Endothelial cell of umbilical vein (primary cell): ENCODE data around the gene PCDHB13. TPM values are rescaled to one million over a fixed set of nuclear protein-coding genes. Genes with fewer than 3 reads are reported as not detected.

ENCODE experiments used
- BruUV-seq: library from RNA; stranded (reverse); fragments of 400-500 nt; replicated peaks from 2 replicates; lab custom pipeline; 2021; lab: Mats Ljungman, UMichigan
- CTCF ChIA-PET: fragments of 300-600, 350-600 bp; sonication (Branson Sonifier 250); formaldehyde crosslinking; loops from one replicate; lab custom pipeline; 2021; ENCODE audit warnings: antibody characterized with exemption, inconsistent platforms; lab: Charles Lee
- POLR2A ChIA-PET: fragments of 300-600, 350-600 bp; sonication (Branson Sonifier 250); formaldehyde crosslinking; loops from one replicate; lab custom pipeline; 2021; ENCODE audit warnings: antibody characterized with exemption, inconsistent platforms; lab: Charles Lee
- DNase-seq: peaks from one replicate; pipeline ENCODE4 v3.0.0-alpha.2; 2011; ENCODE audit warnings: low read depth, low spot score
- FAIRE-seq: peaks from 2 replicates; lab custom pipeline; 2011; peaks lifted over from hg19 to GRCh38; lab: Jason Lieb, UNC
- H2AFZ ChIP-seq: 2 replicates; pipeline ENCODE4 v1.6.0; 2012; ENCODE audit warnings: low read depth, low read length, control low read depth, inconsistent platforms
- H3K27ac ChIP-seq: 2 replicates; pipeline ENCODE4 v1.5.1; 2011; ENCODE audit warnings: low read depth, mild to moderate bottlenecking, control low read depth, low read length, moderate library complexity; ENCODE audit not compliant: insufficient read depth
- H3K27me3 ChIP-seq, 2 experiments: 2 replicates each; pipeline versions ENCODE4 v1.6.0 to v1.6.1; 2011; ENCODE audit warnings: low read length in 2 of 2, mixed read lengths in 1 of 2; ENCODE audit not compliant: control insufficient read depth in 2 of 2, insufficient read depth in 2 of 2
- H3K36me3 ChIP-seq, 2 experiments: 2 replicates in 1 of 2; 3 replicates in 1 of 2; pipeline ENCODE4 v1.5.1; 2011; ENCODE audit warnings: low read length in 2 of 2, mild to moderate bottlenecking in 1 of 2, moderate library complexity in 1 of 2; ENCODE audit not compliant: control insufficient read depth in 2 of 2, insufficient read depth in 2 of 2; ENCODE audit errors: extremely low read depth in 1 of 2
- H3K4me1 ChIP-seq: 3 replicates; pipeline ENCODE4 v1.5.1; 2011; ENCODE audit warnings: mild to moderate bottlenecking, low read length; ENCODE audit not compliant: control insufficient read depth, insufficient read depth; ENCODE audit errors: extremely low read depth
- H3K4me2 ChIP-seq: 2 replicates; pipeline ENCODE4 v1.6.1; 2011; ENCODE audit warnings: low read length, control low read depth, mixed read lengths; ENCODE audit not compliant: insufficient read depth
- H3K4me3 ChIP-seq, 3 experiments: fragments of 200-600 bp in 1 of 3; sonication (generic), shearing (Covaris generic) in 1 of 3; replicated peaks in 1 of 3; 2 replicates each; pipeline ENCODE4 v1.5.1; 2011 to 2016; ENCODE audit warnings: control low read depth in 3 of 3, low read length in 3 of 3, mild to moderate bottlenecking in 2 of 3, inconsistent platforms in 1 of 3, low read depth in 1 of 3, moderate library complexity in 1 of 3; ENCODE audit not compliant: insufficient read depth in 1 of 3
- H3K79me2 ChIP-seq: 2 replicates; pipeline ENCODE4 v1.6.0; 2012; ENCODE audit warnings: low read length, inconsistent platforms; ENCODE audit not compliant: control insufficient read depth, insufficient read depth
- H3K9ac ChIP-seq: replicated peaks from 2 replicates; pipeline ENCODE3; 2011; ENCODE audit warnings: low read length, control low read depth; ENCODE audit not compliant: insufficient read depth; ENCODE audit errors: extremely low read depth
- H3K9me1 ChIP-seq: replicated peaks from 3 replicates; pipeline ENCODE4 v1.6.0; 2011; ENCODE audit warnings: mild to moderate bottlenecking, low read length; ENCODE audit not compliant: control insufficient read depth, insufficient read depth; ENCODE audit errors: extremely low read depth
- H3K9me3 ChIP-seq: replicated peaks from 2 replicates; pipeline ENCODE4 v1.5.1; 2012; ENCODE audit warnings: low read length, inconsistent platforms; ENCODE audit not compliant: control insufficient read depth, insufficient read depth
- H4K20me1 ChIP-seq: replicated peaks from 2 replicates; pipeline ENCODE3; 2011; ENCODE audit warnings: mild to moderate bottlenecking, low read length; ENCODE audit not compliant: control insufficient read depth, insufficient read depth; ENCODE audit errors: extremely low read depth
- JUN ChIP-seq: IDR thresholded peaks from 2 replicates; pipeline ENCODE4 v1.6.1; 2011; ENCODE audit warnings: borderline replicate concordance, low read depth; ENCODE audit not compliant: insufficient read length, insufficient read depth
- POLR2A ChIP-seq: IDR thresholded peaks from 2 replicates; pipeline ENCODE4 v1.6.1; 2012; ENCODE audit warnings: low read depth, mild to moderate bottlenecking, control low read depth, low read length
- POLR2AphosphoS5 ChIP-seq: IDR thresholded peaks from 2 replicates; pipeline ENCODE4 v1.6.1; 2012; ENCODE audit warnings: low read depth, mild to moderate bottlenecking, control low read depth, low read length, moderate library complexity; ENCODE audit not compliant: insufficient read depth
- dilution Hi-C: fragments of 300-500 bp; cut with MboI; formaldehyde crosslinking; loops from one replicate; pipeline ENCODE4 v1.15.0; 2019; ENCODE audit warnings: low sequenced_read_pairs; ENCODE audit not compliant: extremely low pct_ligation_motif_present
- intact Hi-C: fragments of 100-400 bp; cut with micrococcal nuclease; formaldehyde crosslinking; loops from one replicate; pipeline ENCODE4 v1.10.0; 2022
- polyA plus RNA-seq, 4 experiments: library from polyadenylated mRNA; depleted of rRNA in 3 of 4; stranded (reverse) in 3 of 4; unstranded in 1 of 4; fragments of >200 nt; gene quantifications; 2 replicates each; pipeline versions ENCODE4 v1.2.1 to v1.2.3, GENCODE V29; 2011 to 2012; ENCODE audit warnings: missing spikeins in 1 of 4
- total RNA-seq: library from RNA; stranded (reverse); gene quantifications from 2 replicates; pipeline ENCODE4 v1.2.3, GENCODE V29; 2021
- TF ChIP-seq, protein P1 (sequence below): IDR thresholded peaks from 2 replicates; pipeline ENCODE4 v1.6.1; 2011; ENCODE audit not compliant: insufficient read depth, insufficient read length

The PCDHB13 gene
- total and polyA plus RNA-seq, 2 donors (not counting 3 experiments of a cell fraction or from before 2014, with no cell fraction given) = 0.57 to 0.77 TPM

DNA sequence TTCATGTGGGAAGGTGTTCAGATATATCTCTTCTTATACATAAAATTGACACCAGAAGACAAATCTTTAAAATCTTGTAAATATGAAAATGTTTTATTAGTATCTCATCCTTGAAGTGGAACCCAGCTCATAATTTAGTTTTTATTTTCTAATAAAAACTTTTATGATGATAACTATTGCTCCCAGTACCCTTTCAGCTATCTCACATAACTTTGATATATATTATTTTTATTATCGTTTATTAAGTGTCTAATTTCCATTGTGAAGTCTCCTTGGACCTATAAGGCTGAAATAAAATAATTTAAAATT is 47.5 kb downstream of the PCDHB13 start:
- H3K27me3 ChIP-seq = no peaks in the 10 kb centered on the region
- H3K9ac ChIP-seq = no peak overlapping the region
- POLR2A ChIA-PET = no interaction called here
- H3K9me1 ChIP-seq = no peaks in the 10 kb centered on the region
- no peak overlapping the region for H2AFZ ChIP-seq
- no peaks in the 10 kb centered on the region for H4K20me1 ChIP-seq
- H3K9me3 ChIP-seq = peaks cover 6% of the 10 kb centered on the region
- H3K4me3 ChIP-seq = no peak overlapping the region
- no peaks in the 10 kb centered on the region for H3K4me1 ChIP-seq
- BruUV-seq = no TSS peak
- CTCF ChIA-PET = no interaction called here
- no peaks in the 10 kb centered on the region for H3K79me2 ChIP-seq
- FAIRE-seq (no peak), DNase-seq (no peak)
- no peak overlapping the region for H3K27ac ChIP-seq
- dilution Hi-C loops = no loop called here
- H3K4me2 ChIP-seq = no peak overlapping the region
- TF ChIP-seq, protein P1, sequence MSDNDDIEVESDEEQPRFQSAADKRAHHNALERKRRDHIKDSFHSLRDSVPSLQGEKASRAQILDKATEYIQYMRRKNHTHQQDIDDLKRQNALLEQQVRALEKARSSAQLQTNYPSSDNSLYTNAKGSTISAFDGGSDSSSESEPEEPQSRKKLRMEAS = no peak
- TF ChIP-seq JUN (no peak), POLR2A (no peak), POLR2AphosphoS5 (no peak)
- intact Hi-C loops = no loop called here
- H3K36me3 ChIP-seq = no peaks in the 10 kb centered on the region

Other genes starting within 250 kb of the PCDHB13 start
Only the 30 nearest of the 37 such genes appear.
- gene PCDHB1, start 162.5 kb upstream of the PCDHB13 start, total RNA-seq = not detected in 2 replicates
- gene PCDHB1, start 162.5 kb upstream of the PCDHB13 start, polyA plus RNA-seq = not detected in 2 replicates
- gene PCDHB2, start 119.3 kb upstream of the PCDHB13 start, total RNA-seq = 0.23 and 0.58 TPM in 2 replicates
- gene PCDHB2, start 119.3 kb upstream of the PCDHB13 start, polyA plus RNA-seq = 0.40 and 0.57 TPM in 2 replicates
- not detected in 2 replicates for gene PCDHB3, start 113.4 kb upstream of the PCDHB13 start, total RNA-seq
- 0.11 and 0.22 TPM in 2 replicates for gene PCDHB3, start 113.4 kb upstream of the PCDHB13 start, polyA plus RNA-seq
- gene PCDHB4, start 92.1 kb upstream of the PCDHB13 start, total RNA-seq = 0.21 TPM in 1 of 2 replicates, not detected in the other
- 0.10 and 0.11 TPM in 2 replicates for gene PCDHB4, start 92.1 kb upstream of the PCDHB13 start, polyA plus RNA-seq
- 0.27 and 0.28 TPM in 2 replicates for gene PCDHB5, start 78.7 kb upstream of the PCDHB13 start, total RNA-seq
- gene PCDHB5, start 78.7 kb upstream of the PCDHB13 start, polyA plus RNA-seq = 0.49 and 0.80 TPM in 2 replicates
- gene PCDHB6, start 63.9 kb upstream of the PCDHB13 start, total RNA-seq = not detected in 2 replicates
- 0.03 and 0.04 TPM in 2 replicates for gene PCDHB6, start 63.9 kb upstream of the PCDHB13 start, polyA plus RNA-seq
- 0.27 and 0.48 TPM in 2 replicates for gene PCDHB7, start 41.3 kb upstream of the PCDHB13 start, total RNA-seq
- 0.54 and 0.57 TPM in 2 replicates for gene PCDHB7, start 41.3 kb upstream of the PCDHB13 start, polyA plus RNA-seq
- gene PCDHB8, start 36.1 kb upstream of the PCDHB13 start, total RNA-seq = 0.53 TPM in 1 of 2 replicates, not detected in the other
- 0.11 and 0.25 TPM in 2 replicates for gene PCDHB8, start 36.1 kb upstream of the PCDHB13 start, polyA plus RNA-seq
- 0.12 and 0.22 TPM in 2 replicates for gene PCDHB16, start 31.5 kb upstream of the PCDHB13 start, total RNA-seq
- 0.18 and 0.33 TPM in 2 replicates for gene PCDHB16, start 31.5 kb upstream of the PCDHB13 start, polyA plus RNA-seq
- gene PCDHB9, start 26.8 kb upstream of the PCDHB13 start, total RNA-seq = 0.16 and 0.20 TPM in 2 replicates
- gene PCDHB9, start 26.8 kb upstream of the PCDHB13 start, polyA plus RNA-seq = 0.14 and 0.29 TPM in 2 replicates
- 0.62 and 0.81 TPM in 2 replicates for gene PCDHB10, start 21.6 kb upstream of the PCDHB13 start, total RNA-seq
- gene PCDHB10, start 21.6 kb upstream of the PCDHB13 start, polyA plus RNA-seq = 0.51 and 0.68 TPM in 2 replicates
- 0.16 and 0.18 TPM in 2 replicates for gene PCDHB11, start 14.3 kb upstream of the PCDHB13 start, total RNA-seq
- gene PCDHB11, start 14.3 kb upstream of the PCDHB13 start, polyA plus RNA-seq = 0.11 and 0.13 TPM in 2 replicates
- gene PCDHB12, start 5.2 kb upstream of the PCDHB13 start, total RNA-seq = 0.18 and 0.20 TPM in 2 replicates
- 0.36 and 0.41 TPM in 2 replicates for gene PCDHB12, start 5.2 kb upstream of the PCDHB13 start, polyA plus RNA-seq
- gene PCDHB14, start 9.4 kb downstream of the PCDHB13 start, total RNA-seq = 0.55 and 1.0 TPM in 2 replicates
- gene PCDHB14, start 9.4 kb downstream of the PCDHB13 start, polyA plus RNA-seq = 0.72 and 0.73 TPM in 2 replicates
- 0.55 and 0.69 TPM in 2 replicates for gene PCDHB15, start 31.5 kb downstream of the PCDHB13 start, total RNA-seq
- gene PCDHB15, start 31.5 kb downstream of the PCDHB13 start, polyA plus RNA-seq = 0.51 and 0.55 TPM in 2 replicates
- gene SLC25A2, start 90.1 kb downstream of the PCDHB13 start, total RNA-seq = 0.39 and 0.46 TPM in 2 replicates
- gene SLC25A2, start 90.1 kb downstream of the PCDHB13 start, polyA plus RNA-seq = not detected in 2 replicates
- gene TAF7, start 106.9 kb downstream of the PCDHB13 start, total RNA-seq = 55.0 and 62.0 TPM in 2 replicates
- 14.2 and 21.8 TPM in 2 replicates for gene TAF7, start 106.9 kb downstream of the PCDHB13 start, polyA plus RNA-seq
- gene PCDHGA1, start 116.6 kb downstream of the PCDHB13 start, total RNA-seq = 0.22 and 0.30 TPM in 2 replicates
- 0.44 and 0.45 TPM in 2 replicates for gene PCDHGA1, start 116.6 kb downstream of the PCDHB13 start, polyA plus RNA-seq
- 0.58 and 1.2 TPM in 2 replicates for gene PCDHGA2, start 124.8 kb downstream of the PCDHB13 start, total RNA-seq
- gene PCDHGA2, start 124.8 kb downstream of the PCDHB13 start, polyA plus RNA-seq = 1.9 and 2.0 TPM in 2 replicates
- gene PCDHGA3, start 129.9 kb downstream of the PCDHB13 start, total RNA-seq = 1.1 and 1.2 TPM in 2 replicates
- 0.88 and 1.2 TPM in 2 replicates for gene PCDHGA3, start 129.9 kb downstream of the PCDHB13 start, polyA plus RNA-seq
- gene PCDHGB1, start 136.2 kb downstream of the PCDHB13 start, total RNA-seq = 0.58 and 0.62 TPM in 2 replicates
- 0.39 and 0.48 TPM in 2 replicates for gene PCDHGB1, start 136.2 kb downstream of the PCDHB13 start, polyA plus RNA-seq
- 3.0 TPM in 2 replicates for gene PCDHGA4, start 141.1 kb downstream of the PCDHB13 start, total RNA-seq
- 2.4 and 2.6 TPM in 2 replicates for gene PCDHGA4, start 141.1 kb downstream of the PCDHB13 start, polyA plus RNA-seq
- gene PCDHGB2, start 146.1 kb downstream of the PCDHB13 start, total RNA-seq = 1.9 and 2.9 TPM in 2 replicates
- 1.1 TPM in 2 replicates for gene PCDHGB2, start 146.1 kb downstream of the PCDHB13 start, polyA plus RNA-seq
- gene PCDHGA5, start 150.2 kb downstream of the PCDHB13 start, total RNA-seq = 0.78 and 0.93 TPM in 2 replicates
- 0.36 and 0.51 TPM in 2 replicates for gene PCDHGA5, start 150.2 kb downstream of the PCDHB13 start, polyA plus RNA-seq
- gene PCDHGB3, start 156.3 kb downstream of the PCDHB13 start, total RNA-seq = 1.7 and 2.0 TPM in 2 replicates
- gene PCDHGB3, start 156.3 kb downstream of the PCDHB13 start, polyA plus RNA-seq = 1.4 and 1.8 TPM in 2 replicates
- gene PCDHGA6, start 160.0 kb downstream of the PCDHB13 start, total RNA-seq = 2.7 and 2.9 TPM in 2 replicates
- gene PCDHGA6, start 160.0 kb downstream of the PCDHB13 start, polyA plus RNA-seq = 2.6 and 2.7 TPM in 2 replicates
- gene PCDHGA7, start 168.8 kb downstream of the PCDHB13 start, total RNA-seq = 1.5 and 1.8 TPM in 2 replicates
- gene PCDHGA7, start 168.8 kb downstream of the PCDHB13 start, polyA plus RNA-seq = 0.68 and 0.84 TPM in 2 replicates
- gene PCDHGB4, start 173.8 kb downstream of the PCDHB13 start, total RNA-seq = 4.4 and 6.5 TPM in 2 replicates
- 6.9 and 8.1 TPM in 2 replicates for gene PCDHGB4, start 173.8 kb downstream of the PCDHB13 start, polyA plus RNA-seq
- 0.53 and 0.95 TPM in 2 replicates for gene PCDHGA8, start 178.7 kb downstream of the PCDHB13 start, total RNA-seq
- gene PCDHGA8, start 178.7 kb downstream of the PCDHB13 start, polyA plus RNA-seq = 0.43 and 0.44 TPM in 2 replicates
- gene PCDHGB5, start 184.0 kb downstream of the PCDHB13 start, total RNA-seq = 11.4 and 14.4 TPM in 2 replicates
- gene PCDHGB5, start 184.0 kb downstream of the PCDHB13 start, polyA plus RNA-seq = 7.9 and 10.1 TPM in 2 replicates